Activated T-cell treated with anti-CD3 and anti-CD28 coated beads, Interleukin-2, amount 50 U/mL, for 24 hours (primary cell): ENCODE data around the gene ZFHX3.

Experiments used
- DNase-seq: peaks from one replicate; pipeline ENCODE4 v3.0.0-alpha.2; 2020
- H3K27ac Mint-ChIP-seq: 2 replicates; pipeline ENCODE4 v1.8.0; 2020; ENCODE audit warnings: mild to moderate bottlenecking, mixed read lengths
- H3K27me3 Mint-ChIP-seq: 2 replicates; pipeline ENCODE4 v1.8.0; 2020; ENCODE audit warnings: mixed read lengths
- H3K36me3 Mint-ChIP-seq: 2 replicates; pipeline ENCODE4 v1.8.0; 2020; ENCODE audit warnings: low read depth, mixed read lengths
- H3K4me1 Mint-ChIP-seq: 2 replicates; pipeline ENCODE4 v1.8.0; 2020; ENCODE audit warnings: low read depth, mixed read lengths
- H3K4me3 Mint-ChIP-seq: 2 replicates; pipeline ENCODE4 v1.8.0; 2020; ENCODE audit warnings: mild to moderate bottlenecking, moderate library complexity, mixed read lengths
- H3K9me3 Mint-ChIP-seq: 2 replicates; pipeline ENCODE4 v1.8.0; 2020; ENCODE audit warnings: mixed read lengths

Gene ZFHX3

DNA sequence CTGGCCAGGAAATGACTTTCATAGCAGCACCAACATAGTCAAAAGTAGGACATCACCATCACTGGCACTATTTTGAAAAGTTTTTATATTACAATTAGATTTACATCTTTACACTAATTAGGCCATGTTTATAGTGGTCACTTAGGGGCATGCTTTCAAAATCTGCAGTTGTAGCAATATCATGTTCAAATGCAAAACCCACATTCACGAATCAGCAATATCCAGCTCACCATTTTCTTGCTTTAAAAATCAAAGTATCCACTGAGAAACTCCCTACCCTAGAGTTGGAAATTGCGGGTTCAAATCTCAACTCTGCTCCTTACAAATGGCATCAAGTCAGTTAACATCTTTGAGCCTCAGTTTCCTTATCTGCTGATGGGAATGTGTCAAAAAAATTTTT lies 237.4 kb downstream of the ZFHX3 start:
- Mint-ChIP-seq H3K27ac (no peak overlapping the region), H3K9me3 (no peaks in the 10 kb centered on the region), H3K4me1 (no peaks in the 10 kb centered on the region)

DNA sequence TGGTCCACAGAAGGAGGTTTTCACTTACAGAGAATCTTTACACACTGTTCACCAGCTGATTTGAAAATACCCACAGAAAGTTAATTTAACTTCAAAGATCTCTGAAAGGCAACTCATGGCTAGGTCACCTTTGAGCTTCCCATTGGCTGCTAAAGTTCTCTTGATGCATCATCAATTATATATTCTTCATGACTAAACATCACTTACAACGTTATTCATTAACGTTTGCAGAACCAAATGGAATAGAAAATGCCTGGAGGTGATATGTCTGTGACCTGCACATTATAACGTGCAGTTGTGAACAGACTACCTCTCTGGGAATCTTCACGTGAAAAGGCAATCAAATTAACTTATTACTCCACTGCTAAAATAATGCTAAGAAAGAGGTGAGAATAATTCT lies 238.5 kb downstream of the ZFHX3 start:
- DNase-seq = no peak
- H3K9me3 Mint-ChIP-seq = no peaks in the 10 kb centered on the region
- H3K36me3 Mint-ChIP-seq = no peaks in the 10 kb centered on the region
- H3K4me3 Mint-ChIP-seq = no peak overlapping the region
- no peaks in the 10 kb centered on the region for H3K4me1 Mint-ChIP-seq
- peaks cover 3% of the 10 kb centered on the region for H3K27me3 Mint-ChIP-seq
- no peak overlapping the region for H3K27ac Mint-ChIP-seq

More for the DNA sequence above, 237.4 kb downstream of the ZFHX3 start:
- DNase-seq = no peak
- no peaks in the 10 kb centered on the region for H3K36me3 Mint-ChIP-seq
- no peak overlapping the region for H3K4me3 Mint-ChIP-seq
- peaks cover 7% of the 10 kb centered on the region for H3K27me3 Mint-ChIP-seq

DNA sequence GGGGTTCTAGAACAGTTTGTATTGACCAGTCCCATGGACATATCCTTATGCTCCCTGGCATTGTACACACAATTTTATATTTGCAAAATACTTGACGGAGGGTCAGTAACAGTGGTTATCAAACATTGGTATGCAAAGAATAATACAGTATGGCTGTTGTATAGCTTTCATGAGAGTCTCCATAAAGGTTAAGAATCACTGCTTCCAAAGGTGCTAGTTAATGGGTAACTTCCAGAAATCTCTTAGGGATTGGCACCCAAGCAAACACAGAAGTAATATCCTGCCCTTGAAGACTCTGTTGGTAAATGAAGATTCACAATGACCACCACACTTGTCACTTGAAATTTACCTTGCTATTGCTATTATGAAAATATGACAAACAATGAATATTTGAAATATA lies 239.2 kb downstream of the ZFHX3 start:
- Mint-ChIP-seq H3K36me3 (no peaks in the 10 kb centered on the region), H3K9me3 (no peaks in the 10 kb centered on the region), H3K4me3 (no peak overlapping the region), H3K27me3 (peaks cover 3% of the 10 kb centered on the region), H3K4me1 (no peaks in the 10 kb centered on the region), H3K27ac (no peak overlapping the region)
- DNase-seq = no peak

DNA sequence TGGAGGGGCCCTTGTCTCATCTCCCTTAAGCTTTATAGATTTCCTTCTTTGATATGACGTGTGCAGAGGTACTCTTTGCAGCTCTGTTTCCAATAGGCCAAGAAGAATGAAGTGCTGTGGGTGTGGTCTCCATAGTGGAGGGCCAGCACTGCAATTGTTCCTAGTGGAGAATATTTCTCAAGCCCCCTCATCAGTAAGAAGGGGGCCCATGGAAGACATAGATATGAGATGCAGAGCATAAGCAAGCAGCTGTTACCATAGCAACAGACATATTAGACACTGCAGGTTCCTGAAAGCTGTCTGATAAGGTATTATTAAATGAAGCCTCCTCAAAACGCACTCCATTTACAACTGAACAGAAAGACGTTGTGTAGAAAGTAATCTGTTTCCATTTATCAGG lies 240.7 kb downstream of the ZFHX3 start:
- H3K36me3 Mint-ChIP-seq = no peaks in the 10 kb centered on the region

DNA sequence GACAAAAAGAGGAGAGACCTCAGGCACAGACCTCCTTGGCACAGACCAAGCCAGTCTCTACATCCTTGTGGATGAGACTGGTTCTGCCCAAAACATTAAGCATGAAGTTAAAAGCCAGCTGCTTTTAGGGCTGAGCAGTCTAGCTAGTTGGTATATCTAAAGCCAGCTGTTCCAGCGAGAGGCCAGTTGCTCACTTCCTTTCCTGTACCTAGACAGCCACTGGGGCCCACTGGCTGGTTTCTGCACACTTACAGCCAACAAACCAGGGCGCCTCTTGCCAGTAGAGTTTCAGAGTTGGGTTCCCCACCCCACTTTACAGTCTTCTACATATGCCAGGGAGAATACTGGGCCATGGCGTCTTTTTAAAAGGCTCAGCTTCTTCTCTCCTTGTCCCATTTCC lies 242.4 kb downstream of the ZFHX3 start:
- Mint-ChIP-seq H3K27me3 (no peaks in the 10 kb centered on the region), H3K27ac (no peak overlapping the region), H3K4me1 (no peaks in the 10 kb centered on the region), H3K36me3 (no peaks in the 10 kb centered on the region), H3K9me3 (no peaks in the 10 kb centered on the region), H3K4me3 (no peak overlapping the region)
- no peak for DNase-seq

More for the DNA sequence above, 240.7 kb downstream of the ZFHX3 start:
- no peak for DNase-seq
- Mint-ChIP-seq H3K4me1 (no peaks in the 10 kb centered on the region), H3K4me3 (no peak overlapping the region), H3K9me3 (no peaks in the 10 kb centered on the region), H3K27ac (no peak overlapping the region), H3K27me3 (no peaks in the 10 kb centered on the region)

DNA sequence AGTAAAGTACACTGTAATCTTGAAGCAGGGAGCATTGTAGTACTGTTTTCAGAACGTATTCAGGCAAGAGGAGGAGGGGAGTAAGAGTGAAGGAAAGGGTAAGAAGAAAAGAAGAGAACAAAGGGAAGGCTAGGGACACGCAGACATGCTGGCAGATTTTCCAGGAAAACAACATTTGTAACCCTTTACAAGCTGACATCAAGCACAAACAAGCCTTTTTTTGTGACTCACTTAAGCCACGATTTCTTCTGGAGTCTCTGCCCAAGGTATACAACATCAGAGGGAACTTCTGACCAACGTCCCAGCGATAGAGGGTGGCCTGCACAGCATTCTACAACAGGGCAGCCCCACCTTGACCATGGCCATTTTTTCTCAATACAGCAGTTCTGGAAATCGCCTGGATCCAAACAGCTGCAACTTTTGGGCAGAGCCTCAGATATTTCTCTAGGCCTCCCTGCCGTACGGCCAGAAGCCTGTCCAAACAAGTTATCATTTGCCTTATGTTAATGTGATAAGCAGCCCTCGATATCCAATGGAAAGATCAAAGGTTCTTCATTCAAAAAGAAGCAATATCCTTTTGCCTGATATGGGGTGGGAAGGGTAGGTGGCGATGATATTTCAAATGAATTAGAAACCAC lies 247.3 kb downstream of the ZFHX3 start:
- no peaks in the 10 kb centered on the region for H3K27me3 Mint-ChIP-seq
- H3K9me3 Mint-ChIP-seq = no peaks in the 10 kb centered on the region
- no peaks in the 10 kb centered on the region for H3K36me3 Mint-ChIP-seq
- no peak for DNase-seq
- H3K27ac Mint-ChIP-seq = no peak overlapping the region
- no peak overlapping the region for H3K4me3 Mint-ChIP-seq
- no peaks in the 10 kb centered on the region for H3K4me1 Mint-ChIP-seq

DNA sequence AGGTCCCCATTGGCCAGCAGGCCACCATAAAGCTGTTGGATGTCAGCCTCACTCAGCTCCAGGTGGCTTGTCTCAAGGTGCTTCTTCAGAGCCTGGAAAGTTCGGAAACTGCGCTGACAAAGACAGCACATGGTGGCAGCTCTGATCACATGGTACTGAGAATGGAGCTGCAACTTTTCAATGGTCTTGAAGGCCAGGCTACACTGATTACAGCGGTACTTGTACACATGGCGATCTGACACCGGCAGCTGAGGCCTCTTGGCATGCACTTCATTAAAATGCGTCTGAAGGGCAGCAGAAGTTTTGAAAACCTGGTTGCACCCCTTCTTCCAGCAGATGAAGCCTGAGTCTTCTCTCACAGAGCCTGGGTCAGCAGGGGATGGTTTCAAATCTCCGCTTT lies 249.7 kb downstream of the ZFHX3 start:
- Mint-ChIP-seq H3K9me3 (no peaks in the 10 kb centered on the region), H3K27ac (no peak overlapping the region), H3K36me3 (no peaks in the 10 kb centered on the region)

DNA sequence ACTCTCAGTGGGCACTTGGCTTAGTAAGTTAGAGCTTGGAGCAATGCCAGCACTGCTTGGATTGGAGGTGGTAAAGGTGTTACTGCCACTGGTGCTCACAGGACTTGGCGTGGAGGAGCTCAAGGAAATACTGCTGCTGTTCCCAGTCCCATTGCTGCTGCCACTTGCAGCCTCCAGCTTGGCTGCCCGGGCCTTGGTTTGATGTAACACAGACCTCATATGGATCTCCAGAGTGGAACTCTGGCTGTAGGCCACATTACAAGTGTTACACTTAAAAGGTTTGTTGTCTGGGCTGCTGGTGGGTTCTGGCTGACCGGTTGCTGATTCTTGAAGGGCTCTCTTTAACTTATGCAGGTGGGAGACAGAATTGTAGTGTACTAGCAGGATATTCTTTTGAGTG lies 250.3 kb downstream of the ZFHX3 start:
- Mint-ChIP-seq H3K27me3 (no peaks in the 10 kb centered on the region), H3K4me1 (no peaks in the 10 kb centered on the region), H3K9me3 (no peaks in the 10 kb centered on the region), H3K36me3 (no peaks in the 10 kb centered on the region), H3K4me3 (no peak overlapping the region), H3K27ac (no peak overlapping the region)
- DNase-seq = no peak

More for the DNA sequence above, 249.7 kb downstream of the ZFHX3 start:
- H3K27me3 Mint-ChIP-seq = no peaks in the 10 kb centered on the region
- no peaks in the 10 kb centered on the region for H3K4me1 Mint-ChIP-seq
- no peak overlapping the region for H3K4me3 Mint-ChIP-seq
- DNase-seq = no peak

DNA sequence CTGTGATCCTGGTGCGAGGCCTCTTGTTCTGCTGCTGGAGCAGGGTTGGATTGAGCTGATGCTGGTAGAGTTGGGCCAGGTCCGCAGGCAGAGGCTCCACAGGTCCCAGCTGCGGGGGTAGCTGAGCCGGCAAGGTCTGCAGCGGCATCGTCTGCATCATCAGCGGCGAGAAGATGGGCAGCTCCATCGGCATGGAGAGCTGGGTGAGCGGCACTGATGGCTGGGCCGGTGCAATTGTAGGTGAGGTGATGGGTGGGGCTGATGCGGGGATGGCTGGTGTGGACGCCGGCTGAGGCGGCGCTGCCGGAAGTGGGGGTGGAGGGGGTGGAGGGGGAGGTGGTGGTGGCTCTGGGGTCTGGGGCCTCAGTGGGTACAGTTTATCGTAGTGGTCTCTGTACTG lies 251.7 kb downstream of the ZFHX3 start:
- DNase-seq = no peak
- Mint-ChIP-seq H3K27me3 (no peaks in the 10 kb centered on the region), H3K27ac (no peak overlapping the region), H3K4me3 (no peak overlapping the region), H3K36me3 (no peaks in the 10 kb centered on the region), H3K4me1 (no peaks in the 10 kb centered on the region), H3K9me3 (no peaks in the 10 kb centered on the region)

DNA sequence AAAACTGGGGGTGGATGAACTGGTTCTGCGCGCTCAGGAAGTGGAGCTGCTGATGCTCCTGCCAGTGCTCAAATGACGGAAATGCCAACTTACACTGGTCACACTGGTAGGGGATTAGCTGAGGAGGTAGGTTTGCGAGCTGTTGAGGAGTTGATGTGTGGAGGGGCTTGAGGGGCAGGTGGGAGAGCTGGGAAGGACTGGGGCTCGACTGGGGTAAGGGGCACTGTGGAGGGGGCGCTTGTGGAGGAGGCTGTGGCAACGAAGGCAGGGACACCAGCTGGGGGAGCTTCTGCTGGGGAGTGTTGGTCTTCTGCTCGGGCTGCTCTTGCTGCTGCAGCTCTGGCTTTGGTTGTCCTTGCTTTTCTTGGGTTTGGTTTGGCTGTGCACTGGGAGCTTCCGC lies 252.9 kb downstream of the ZFHX3 start:
- Mint-ChIP-seq H3K4me3 (no peak overlapping the region), H3K27me3 (peaks cover 5% of the 10 kb centered on the region)

DNA sequence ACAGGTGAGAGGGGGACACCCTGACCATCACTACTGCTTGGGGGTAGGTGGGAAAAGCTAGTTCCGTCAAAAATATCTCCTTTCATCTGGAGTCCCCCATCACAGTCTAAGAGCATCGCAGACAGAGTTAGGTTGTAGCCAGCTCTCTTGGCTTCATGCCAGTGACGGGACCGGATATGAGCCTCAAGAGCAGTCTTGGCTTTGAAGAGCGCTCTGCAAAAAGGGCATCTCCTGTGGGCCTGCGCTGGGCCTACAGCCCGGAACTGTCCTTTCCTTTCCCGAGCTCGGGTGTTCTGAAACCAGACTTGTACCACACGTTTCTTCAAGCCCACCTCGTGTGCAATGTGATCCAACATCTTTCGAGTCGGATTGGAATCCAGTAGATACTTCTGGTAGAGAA lies 253.6 kb downstream of the ZFHX3 start:
- DNase-seq = no peak
- H3K4me1 Mint-ChIP-seq = no peaks in the 10 kb centered on the region
- H3K9me3 Mint-ChIP-seq = no peaks in the 10 kb centered on the region
- H3K36me3 Mint-ChIP-seq = no peaks in the 10 kb centered on the region
- no peak overlapping the region for H3K4me3 Mint-ChIP-seq
- peaks cover 12% of the 10 kb centered on the region for H3K27me3 Mint-ChIP-seq
- no peak overlapping the region for H3K27ac Mint-ChIP-seq

More for the DNA sequence above, 252.9 kb downstream of the ZFHX3 start:
- H3K9me3 Mint-ChIP-seq = no peaks in the 10 kb centered on the region
- no peak for DNase-seq
- H3K36me3 Mint-ChIP-seq = no peaks in the 10 kb centered on the region
- H3K27ac Mint-ChIP-seq = no peak overlapping the region
- H3K4me1 Mint-ChIP-seq = no peaks in the 10 kb centered on the region

DNA sequence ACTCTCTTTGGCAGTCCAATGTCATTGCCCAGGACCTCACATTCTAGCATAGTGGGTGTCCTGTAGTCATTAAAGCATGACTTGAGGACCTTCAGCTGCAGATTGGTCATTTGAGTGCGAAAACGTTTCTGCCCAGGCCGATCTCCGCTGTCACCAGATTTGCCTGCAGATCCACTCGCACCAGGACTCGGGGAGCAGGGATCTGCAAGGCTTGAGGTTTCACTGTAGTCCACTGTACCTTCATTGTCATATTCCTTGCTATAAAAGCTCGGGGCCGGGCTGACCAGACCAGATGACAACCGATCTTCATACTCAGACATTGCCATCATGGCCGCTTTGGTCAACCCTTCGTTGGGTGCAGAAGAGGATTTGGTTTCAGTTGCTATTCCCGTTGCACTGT lies 254.2 kb downstream of the ZFHX3 start:
- Mint-ChIP-seq H3K4me1 (peaks cover under 1% of the 10 kb centered on the region), H3K4me3 (no peak overlapping the region), H3K27ac (no peak overlapping the region), H3K36me3 (no peaks in the 10 kb centered on the region), H3K9me3 (no peaks in the 10 kb centered on the region), H3K27me3 (peaks cover 18% of the 10 kb centered on the region)
- no peak for DNase-seq

DNA sequence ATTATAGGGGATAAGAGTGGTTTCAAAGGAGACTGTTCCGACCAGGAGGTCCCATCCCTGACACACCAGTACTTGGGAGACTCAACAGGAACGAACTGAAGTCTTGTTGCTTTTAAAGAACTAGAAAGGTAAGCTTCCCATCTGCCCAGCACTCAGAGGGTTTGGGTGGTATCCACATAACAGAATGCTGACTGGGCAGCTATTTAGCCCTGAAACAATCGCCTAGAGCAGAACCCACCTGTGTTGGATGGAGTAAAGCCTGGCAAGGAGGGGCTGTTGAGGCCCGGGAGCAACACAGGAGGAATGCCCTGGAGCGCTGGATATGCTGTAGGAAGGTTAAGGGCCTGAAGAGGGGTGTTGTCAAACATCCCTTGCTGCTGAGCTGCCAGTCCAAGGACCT lies 254.9 kb downstream of the ZFHX3 start:
- no peak overlapping the region for H3K27ac Mint-ChIP-seq
- DNase-seq = no peak
- peaks cover 7% of the 10 kb centered on the region for H3K4me1 Mint-ChIP-seq

DNA sequence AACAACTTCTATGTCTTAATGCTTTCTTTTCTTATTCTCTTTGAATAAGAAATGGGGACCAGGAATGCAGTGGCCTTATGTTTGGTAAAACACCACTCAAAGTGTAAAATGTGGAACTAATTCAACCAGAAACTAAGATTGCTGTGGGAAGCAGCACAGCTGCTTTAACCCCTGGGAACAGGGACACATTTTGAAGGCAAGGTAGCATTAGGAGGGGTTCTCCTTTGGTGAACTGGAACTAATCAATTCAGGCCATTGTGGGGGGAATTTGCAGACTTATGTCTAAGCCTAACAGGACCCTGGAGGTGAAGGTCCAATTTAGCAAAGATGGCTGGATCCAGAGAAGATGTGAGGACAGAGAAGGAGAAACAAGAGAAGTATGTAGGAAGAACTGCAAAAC lies 256.1 kb downstream of the ZFHX3 start:
- Mint-ChIP-seq H3K36me3 (no peaks in the 10 kb centered on the region), H3K27me3 (peaks cover 34% of the 10 kb centered on the region), H3K4me3 (no peak overlapping the region), H3K27ac (no peak overlapping the region), H3K4me1 (peaks cover 17% of the 10 kb centered on the region), H3K9me3 (no peaks in the 10 kb centered on the region)
- DNase-seq = no peak

More for the DNA sequence above, 254.9 kb downstream of the ZFHX3 start:
- H3K27me3 Mint-ChIP-seq = peaks cover 25% of the 10 kb centered on the region
- no peaks in the 10 kb centered on the region for H3K36me3 Mint-ChIP-seq
- no peak overlapping the region for H3K4me3 Mint-ChIP-seq
- H3K9me3 Mint-ChIP-seq = no peaks in the 10 kb centered on the region

DNA sequence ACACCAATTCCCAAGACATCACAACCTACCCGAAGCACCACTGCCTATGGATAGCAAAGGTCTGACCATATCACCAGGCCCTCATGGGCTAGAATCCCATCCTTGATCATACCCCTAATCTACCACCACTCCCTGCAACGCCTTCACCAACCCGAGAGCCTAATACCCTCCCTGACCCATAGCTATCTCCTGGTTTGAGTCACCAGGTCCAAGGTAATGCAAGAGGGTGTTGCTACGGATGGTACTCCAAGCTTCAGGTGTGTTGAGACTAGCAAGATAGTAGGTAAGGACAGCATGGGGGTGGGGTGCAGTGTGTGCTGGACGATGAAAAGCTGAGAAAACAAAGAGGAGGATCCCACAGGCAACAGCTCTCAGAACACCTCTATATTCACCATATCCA lies 258.0 kb downstream of the ZFHX3 start:
- H3K4me1 Mint-ChIP-seq = peaks cover 22% of the 10 kb centered on the region
- no peak for DNase-seq
- peaks cover 45% of the 10 kb centered on the region for H3K27me3 Mint-ChIP-seq
- no peaks in the 10 kb centered on the region for H3K9me3 Mint-ChIP-seq
- no peak overlapping the region for H3K4me3 Mint-ChIP-seq
- no peaks in the 10 kb centered on the region for H3K36me3 Mint-ChIP-seq
- no peak overlapping the region for H3K27ac Mint-ChIP-seq

DNA sequence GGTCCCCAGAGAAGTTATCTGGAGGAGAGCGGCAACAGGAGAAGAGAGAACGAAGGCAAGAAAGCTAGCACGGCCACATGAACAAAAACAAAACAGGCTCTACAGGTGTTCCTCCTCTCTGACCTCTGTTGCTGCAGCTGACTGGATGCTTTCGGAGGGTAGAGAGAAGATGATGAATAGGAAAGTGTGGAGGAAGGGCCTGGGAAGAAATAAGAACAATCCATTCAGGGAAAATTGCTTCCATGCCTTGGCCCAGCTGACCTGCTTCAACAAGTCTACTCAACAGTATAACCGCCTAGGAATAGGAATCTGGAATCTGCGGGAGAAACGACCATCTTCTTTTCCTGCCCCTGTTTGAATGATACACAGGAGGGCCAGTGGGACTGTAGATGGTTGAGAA lies 258.5 kb downstream of the ZFHX3 start:
- Mint-ChIP-seq H3K27ac (no peak overlapping the region), H3K27me3 (peaks cover 47% of the 10 kb centered on the region), H3K9me3 (no peaks in the 10 kb centered on the region), H3K4me1 (peaks cover 22% of the 10 kb centered on the region), H3K36me3 (no peaks in the 10 kb centered on the region), H3K4me3 (no peak overlapping the region)
- DNase-seq = no peak
